ENCODE results near the gene UBE4B. TPM values are rescaled to one million over a fixed set of nuclear protein-coding genes. Genes with fewer than 3 reads are reported as not detected.

Gene UBE4B
- total and polyA plus RNA-seq, 4 donors = 7.5 to 25.5 (median 16.6) TPM

- Histone ChIP-seq H3K4me3 (ENCODE audit: low read depth in 1 of 3, low read length in 3 of 3) (no peak overlapping the region), H3K9me3 (ENCODE audit: control insufficient read depth in 4 of 4, low read length in 3 of 4) (no peaks in the 10 kb centered on the region), H3K36me3 (ENCODE audit: control insufficient read depth in 4 of 4, insufficient read depth in 3 of 4, low read depth in 1 of 4, low read length in 3 of 4) (no peaks in the 10 kb centered on the region), H3K27me3 (ENCODE audit: control insufficient read depth in 4 of 4, insufficient read depth in 4 of 4, low read length in 3 of 4) (no peaks in the 10 kb centered on the region), H3K9ac (ENCODE audit: low read depth in 1 of 2, low read length in 2 of 2) (no peak overlapping the region), H3K27ac (ENCODE audit: low read depth in 1 of 2, low read length in 2 of 2) (no peak overlapping the region), H3K4me1 (ENCODE audit: control insufficient read depth in 4 of 4, insufficient read depth in 4 of 4, low read length in 3 of 4) (peaks cover 0 to 2% (median under 1%) of the 10 kb centered on the region in 4 donors)
- TF ChIP-seq NR2F2 (IDR thresholded peaks at IDR 0.05) = no peak
- no peak for TF ChIP-seq SP1 (IDR thresholded peaks at IDR 0.05)
- no peak for TF ChIP-seq ATF3 (IDR thresholded peaks at IDR 0.05)
- no peak for DNase-seq (ENCODE audit: low spot score)
- 91% methylated on average over 1 of the region's 1 CpG for WGBS
Measured at GRCh38 chr1:10225573-10225972, 192.8 kb downstream of the UBE4B start.

- H3K4me3 ChIP-seq (ENCODE audit: low read depth in 1 of 3, low read length in 3 of 3) = no peak overlapping the region
- no peak overlapping the region for H3K27ac ChIP-seq (ENCODE audit: low read depth in 1 of 2, low read length in 2 of 2)
- peaks cover 0 to 1% (median 0%) of the 10 kb centered on the region in 4 donors for H3K36me3 ChIP-seq (ENCODE audit: control insufficient read depth in 4 of 4, insufficient read depth in 3 of 4, low read depth in 1 of 4, low read length in 3 of 4)
- no peak overlapping the region for H3K9ac ChIP-seq (ENCODE audit: low read depth in 1 of 2, low read length in 2 of 2)
- TF ChIP-seq HNF4A (conservative IDR thresholded peaks at IDR 0.05) (peak in 1 of 2 donors; percentile 6), RXRA (IDR thresholded peaks at IDR 0.05) (no peak)
- WGBS = 92% methylated on average over 2 of the region's 2 CpGs
- no peaks in the 10 kb centered on the region for H3K27me3 ChIP-seq (ENCODE audit: control insufficient read depth in 4 of 4, insufficient read depth in 4 of 4, low read length in 3 of 4)
- H3K4me1 ChIP-seq (ENCODE audit: control insufficient read depth in 4 of 4, insufficient read depth in 4 of 4, low read length in 3 of 4) = peaks cover 0 to 2% (median under 1%) of the 10 kb centered on the region in 4 donors
- H3K9me3 ChIP-seq (ENCODE audit: control insufficient read depth in 4 of 4, low read length in 3 of 4) = no peaks in the 10 kb centered on the region
- no peak for DNase-seq (ENCODE audit: low spot score)
Measured at GRCh38 chr1:10228528-10228927, 195.8 kb downstream of the UBE4B start.

- H3K9ac ChIP-seq (ENCODE audit: low read depth in 1 of 2, low read length in 2 of 2) = no peak overlapping the region
- no peaks in the 10 kb centered on the region for H3K27me3 ChIP-seq (ENCODE audit: control insufficient read depth in 4 of 4, insufficient read depth in 4 of 4, low read length in 3 of 4)
- no peak overlapping the region for H3K27ac ChIP-seq (ENCODE audit: low read depth in 1 of 2, low read length in 2 of 2)
- 92% methylated on average over 5 of the region's 5 CpGs for WGBS
- H3K36me3 ChIP-seq (ENCODE audit: control insufficient read depth in 4 of 4, insufficient read depth in 3 of 4, low read depth in 1 of 4, low read length in 3 of 4) = peaks cover 0 to 2% (median under 1%) of the 10 kb centered on the region in 4 donors
- DNase-seq (ENCODE audit: low spot score) = no peak
- H3K4me1 ChIP-seq (ENCODE audit: control insufficient read depth in 4 of 4, insufficient read depth in 4 of 4, low read length in 3 of 4) = peaks cover 0 to 2% (median under 1%) of the 10 kb centered on the region in 4 donors
- no peaks in the 10 kb centered on the region for H3K9me3 ChIP-seq (ENCODE audit: control insufficient read depth in 4 of 4, low read length in 3 of 4)
- no peak overlapping the region for H3K4me3 ChIP-seq (ENCODE audit: low read depth in 1 of 3, low read length in 3 of 3)
- TF ChIP-seq ATF3 (IDR thresholded peaks at IDR 0.05) (no peak), RXRA (IDR thresholded peaks at IDR 0.05) (no peak), SP1 (IDR thresholded peaks at IDR 0.05) (no peak), NR2F2 (IDR thresholded peaks at IDR 0.05) (no peak), MAX (IDR thresholded peaks at IDR 0.05) (no peak), JUND (IDR thresholded peaks at IDR 0.05) (no peak), EGR1 (IDR thresholded peaks at IDR 0.05; ENCODE audit: low read depth in 2 of 2) (no peak), HNF4G (IDR thresholded peaks at IDR 0.05) (no peak), REST (IDR thresholded peaks at IDR 0.05) (no peak), YY1 (IDR thresholded peaks at IDR 0.05) (no peak), ZBTB33 (IDR thresholded peaks at IDR 0.05) (no peak), FOXA1 (IDR thresholded peaks at IDR 0.05) (no peak), CTCF (IDR thresholded peaks at IDR 0.05; ENCODE audit: low read depth, low read length, missing input control) (no peak), FOXA2 (IDR thresholded peaks at IDR 0.05) (no peak), RAD21 (IDR thresholded peaks at IDR 0.05) (no peak), HNF4A (conservative IDR thresholded peaks at IDR 0.05) (no peak), TAF1 (conservative IDR thresholded peaks at IDR 0.05) (no peak), GABPA (IDR thresholded peaks at IDR 0.05 in 1 of 2, conservative IDR thresholded peaks at IDR 0.05 in 1 of 2) (no peak)
Measured at GRCh38 chr1:10229903-10230302, 197.1 kb downstream of the UBE4B start.
